Fibroblast of skin of scalp (primary cell): Measurements from ENCODE around the gene LIPT1.
"Not testable (repeated sequence)": the region's sequence is repeated elsewhere in the genome, so short reads cannot be mapped to it uniquely, and the experiment has no call there.

Source experiments
- DNase-seq: peaks from one replicate; pipeline ENCODE4 v3.0.0-alpha.2; 2013

The LIPT1 gene

GRCh38 chr2:99180755-99181623 is 26.2 kb downstream of the LIPT1 start, which contains the start of the genes MITD1 and MRPL30:
TSS of gene MITD1 (minus strand) at chr2:99181058. CDS start at chr2:99180981, 77 bp downstream.
TSS of gene MRPL30 (plus strand) at chr2:99181184. CDS start at chr2:99186204, 5,020 bp downstream.
- peak; percentile 95 for DNase-seq

DNA sequence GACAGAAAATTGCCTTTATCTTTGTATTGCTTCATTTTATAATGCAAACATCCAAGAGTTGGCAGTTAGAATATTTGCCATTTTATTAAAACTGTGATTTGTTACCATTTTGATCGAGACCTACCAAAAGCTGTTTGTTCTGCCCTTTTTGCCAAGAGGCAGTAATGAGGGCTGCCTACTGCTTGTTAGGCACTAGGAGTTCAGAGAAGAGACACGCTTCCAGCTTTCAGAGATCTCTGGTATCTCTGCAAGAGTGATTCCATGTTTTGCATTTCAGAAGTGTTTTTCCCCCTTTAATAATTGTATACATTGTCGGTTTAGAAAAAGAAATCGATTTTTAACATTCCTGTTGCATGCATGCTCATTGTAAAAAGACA is 26.8 kb downstream of the LIPT1 start:
- DNase-seq = no peak

GRCh38 chr2:99183025-99183424 is 28.3 kb downstream of the LIPT1 start:
- DNase-seq = no peak

DNA sequence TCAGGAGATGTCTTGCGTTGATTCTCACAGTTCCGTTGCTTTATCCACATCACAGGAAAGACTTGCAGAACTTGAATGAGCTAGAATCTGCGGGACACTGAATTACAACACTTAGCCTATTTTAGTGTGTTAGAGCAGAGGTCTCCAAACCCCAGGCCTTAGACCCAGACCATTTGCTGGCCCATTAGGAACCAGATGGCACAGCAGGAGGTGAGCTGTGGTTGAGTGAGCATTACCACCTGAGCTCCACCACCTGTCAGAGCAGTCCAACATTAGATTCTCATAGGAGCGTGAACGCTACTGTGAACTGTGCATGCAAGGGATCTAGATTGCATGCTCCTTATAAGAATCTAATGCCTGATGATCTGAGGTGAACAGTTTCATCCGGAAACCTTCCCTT is 30.0 kb downstream of the LIPT1 start:
- DNase-seq = no peak

DNA sequence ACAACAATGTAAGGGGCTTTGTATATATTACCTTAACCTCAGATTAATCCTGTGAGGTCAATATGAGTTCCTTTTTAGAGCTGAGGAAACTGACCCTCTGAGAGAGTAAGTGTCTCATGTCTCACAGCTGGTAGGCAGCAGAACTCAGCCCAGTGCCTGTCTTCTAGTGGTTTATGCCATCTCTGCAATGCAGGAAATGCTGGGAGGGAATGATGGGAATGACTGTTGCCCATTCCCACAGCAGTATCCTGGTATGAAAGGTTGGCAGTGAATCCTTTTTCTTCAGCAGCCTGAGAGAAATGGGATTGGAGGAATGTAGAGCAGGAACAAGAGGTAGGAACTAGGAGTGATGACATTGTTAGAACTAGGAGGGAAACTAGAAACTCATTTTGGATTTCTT is 32.2 kb downstream of the LIPT1 start:
- no peak for DNase-seq

- no peak for DNase-seq
Observed at GRCh38 chr2:99188357-99188756, 33.6 kb downstream of the LIPT1 start.

- no peak for DNase-seq
Observed at GRCh38 chr2:99190548-99190947, 35.8 kb downstream of the LIPT1 start.

- not testable (repeated sequence) for DNase-seq
Observed at GRCh38 chr2:99192364-99192763, 37.6 kb downstream of the LIPT1 start.

GRCh38 chr2:99198103-99198841 is 43.5 kb downstream of the LIPT1 start:
- DNase-seq = no peak

- DNase-seq = no peak
Observed at GRCh38 chr2:99200076-99200800, 45.5 kb downstream of the LIPT1 start.

GRCh38 chr2:99201959-99202678 is 47.4 kb downstream of the LIPT1 start:
- no peak for DNase-seq

DNA sequence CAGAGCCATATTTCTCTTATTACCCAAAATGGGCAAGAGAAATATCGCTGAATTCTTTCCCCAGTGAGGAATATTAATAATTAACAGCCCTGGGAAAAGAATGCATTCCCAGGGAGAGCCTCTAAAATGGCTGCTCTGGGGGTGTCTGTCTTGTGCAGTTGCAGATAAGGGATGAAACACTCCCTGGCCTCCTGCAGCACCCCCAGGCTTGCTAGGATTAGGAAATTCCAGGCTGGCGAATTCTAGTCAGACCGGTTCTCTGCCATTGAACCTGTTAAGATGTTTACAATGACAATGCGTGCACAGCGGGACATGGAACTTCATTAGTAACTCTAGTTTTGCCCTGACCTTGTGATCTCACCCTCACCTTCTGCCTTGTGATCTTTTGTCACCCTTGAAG is 50.7 kb downstream of the LIPT1 start:
- DNase-seq = no peak
